Measurements from ENCODE around the gene DDX10.
"Not testable (repeated sequence)": the region's sequence is repeated elsewhere in the genome, so short reads cannot be mapped to it uniquely, and the experiment has no call there.

The DDX10 gene

GRCh38 chr11:108768370-108768769 lies 103.5 kb downstream of the DDX10 start:
- no peak for TF ChIP-seq CTCF (conservative IDR thresholded peaks at IDR 0.05; ENCODE audit: low read length)
- H3K4me3 ChIP-seq (ENCODE audit: low read length): no peak overlapping the region
- peak; percentile 36 for DNase-seq (ENCODE audit: low read depth)

GRCh38 chr11:108768964-108769363 lies 104.1 kb downstream of the DDX10 start:
- H3K4me3 ChIP-seq (ENCODE audit: low read length): no peak overlapping the region
- no peak for DNase-seq (ENCODE audit: low read depth)
- no peak for TF ChIP-seq CTCF (conservative IDR thresholded peaks at IDR 0.05; ENCODE audit: low read length)

- H3K4me3 ChIP-seq (ENCODE audit: low read length): no peak overlapping the region
- no peak for TF ChIP-seq CTCF (conservative IDR thresholded peaks at IDR 0.05; ENCODE audit: low read length)
- no peak for DNase-seq (ENCODE audit: low read depth)
These were observed 109.3 kb downstream of the DDX10 start for GRCh38 chr11:108774037-108774730.

GRCh38 chr11:108775324-108775723 lies 110.5 kb downstream of the DDX10 start:
- no peak for DNase-seq (ENCODE audit: low read depth)
- TF ChIP-seq CTCF (conservative IDR thresholded peaks at IDR 0.05; ENCODE audit: low read length): no peak
- no peak overlapping the region for H3K4me3 ChIP-seq (ENCODE audit: low read length)

GRCh38 chr11:108779147-108779546 lies 114.3 kb downstream of the DDX10 start:
- H3K4me3 ChIP-seq (ENCODE audit: low read length); DNase-seq (ENCODE audit: low read depth): not testable (repeated sequence)

GRCh38 chr11:108780119-108780518 lies 115.2 kb downstream of the DDX10 start:
- no peak for DNase-seq (ENCODE audit: low read depth)
- no peak overlapping the region for H3K4me3 ChIP-seq (ENCODE audit: low read length)
- TF ChIP-seq CTCF (conservative IDR thresholded peaks at IDR 0.05; ENCODE audit: low read length): no peak

- TF ChIP-seq CTCF (conservative IDR thresholded peaks at IDR 0.05; ENCODE audit: low read length): no peak
- DNase-seq (ENCODE audit: low read depth): no peak
- H3K4me3 ChIP-seq (ENCODE audit: low read length): no peak overlapping the region
These were observed 117.1 kb downstream of the DDX10 start for GRCh38 chr11:108781946-108782345.
